ENCODE results near the gene KCNT1. TPM values are rescaled to one million over a fixed set of nuclear protein-coding genes. Genes with fewer than 3 reads are reported as not detected.

The KCNT1 gene
- total RNA-seq, 1 donor from 2014 or later: 0.14 TPM

DNA sequence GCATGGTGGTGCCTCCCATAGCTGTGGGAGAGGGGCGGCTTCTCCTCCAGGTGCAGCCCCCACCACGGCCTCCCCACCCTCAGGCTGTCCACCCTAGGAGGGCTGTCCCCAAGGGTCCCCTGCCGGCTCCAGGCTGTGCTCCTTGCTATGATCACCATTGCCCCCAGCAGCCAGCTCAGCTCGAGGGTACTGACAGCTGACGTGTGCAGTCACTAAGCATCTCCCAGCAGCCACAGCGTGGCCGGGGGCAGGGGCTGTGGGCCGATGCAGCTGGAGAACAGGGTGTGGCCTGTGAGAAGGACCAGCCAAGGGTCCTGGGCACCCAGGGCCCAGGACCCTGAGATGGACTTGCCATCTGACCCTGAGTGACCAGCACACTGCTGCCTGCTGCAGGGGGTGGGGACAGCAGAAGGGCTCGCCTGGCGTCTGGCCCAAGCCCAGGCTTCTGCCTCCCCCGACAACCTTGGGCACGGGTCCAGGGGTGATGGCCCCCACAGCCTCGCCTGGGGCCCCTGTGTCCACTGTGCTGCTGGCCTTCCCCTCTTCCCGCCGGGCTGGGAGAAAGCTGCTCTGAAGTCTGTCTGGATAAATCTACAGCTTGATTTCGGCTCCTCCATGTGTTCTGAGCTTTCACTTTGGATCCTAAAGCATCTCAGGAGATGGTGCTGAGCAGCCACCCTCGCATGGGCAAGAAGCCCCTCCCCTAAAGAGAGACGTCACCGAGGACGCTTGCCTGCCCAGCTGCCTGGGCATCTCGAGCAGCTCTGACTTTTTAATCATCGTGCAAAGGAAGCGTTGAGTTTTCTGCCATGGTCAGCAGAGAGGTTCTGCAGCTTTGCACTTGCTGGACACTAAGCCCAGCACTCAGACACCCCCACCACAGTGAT lies 5.5 kb downstream of the KCNT1 start:
- Mint-ChIP-seq H3K27me3 (ENCODE audit: low read depth) (peaks cover 57% of the 10 kb centered on the region), H3K4me1 (no peaks in the 10 kb centered on the region), H3K27ac (ENCODE audit: unreplicated experiment) (peak overlapping the region; percentile 68), H3K9me3 (no peaks in the 10 kb centered on the region), H3K36me3 (ENCODE audit: low read depth) (no peaks in the 10 kb centered on the region), H3K4me3 (no peak overlapping the region)
- TF ChIP-seq, protein P1, sequence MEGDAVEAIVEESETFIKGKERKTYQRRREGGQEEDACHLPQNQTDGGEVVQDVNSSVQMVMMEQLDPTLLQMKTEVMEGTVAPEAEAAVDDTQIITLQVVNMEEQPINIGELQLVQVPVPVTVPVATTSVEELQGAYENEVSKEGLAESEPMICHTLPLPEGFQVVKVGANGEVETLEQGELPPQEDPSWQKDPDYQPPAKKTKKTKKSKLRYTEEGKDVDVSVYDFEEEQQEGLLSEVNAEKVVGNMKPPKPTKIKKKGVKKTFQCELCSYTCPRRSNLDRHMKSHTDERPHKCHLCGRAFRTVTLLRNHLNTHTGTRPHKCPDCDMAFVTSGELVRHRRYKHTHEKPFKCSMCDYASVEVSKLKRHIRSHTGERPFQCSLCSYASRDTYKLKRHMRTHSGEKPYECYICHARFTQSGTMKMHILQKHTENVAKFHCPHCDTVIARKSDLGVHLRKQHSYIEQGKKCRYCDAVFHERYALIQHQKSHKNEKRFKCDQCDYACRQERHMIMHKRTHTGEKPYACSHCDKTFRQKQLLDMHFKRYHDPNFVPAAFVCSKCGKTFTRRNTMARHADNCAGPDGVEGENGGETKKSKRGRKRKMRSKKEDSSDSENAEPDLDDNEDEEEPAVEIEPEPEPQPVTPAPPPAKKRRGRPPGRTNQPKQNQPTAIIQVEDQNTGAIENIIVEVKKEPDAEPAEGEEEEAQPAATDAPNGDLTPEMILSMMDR (conservative IDR thresholded peaks at IDR 0.05): no peak
- no peak for DNase-seq (ENCODE audit: low read depth, low spot score)

- Mint-ChIP-seq H3K27me3 (ENCODE audit: low read depth) (peaks cover 57% of the 10 kb centered on the region), H3K9me3 (no peaks in the 10 kb centered on the region), H3K4me3 (no peak overlapping the region), H3K4me1 (no peaks in the 10 kb centered on the region), H3K27ac (ENCODE audit: unreplicated experiment) (no peak overlapping the region), H3K36me3 (ENCODE audit: low read depth) (no peaks in the 10 kb centered on the region)
- TF ChIP-seq, protein P1 (conservative IDR thresholded peaks at IDR 0.05): no peak
- DNase-seq (ENCODE audit: low read depth, low spot score): no peak
These were observed 6.2 kb downstream of the KCNT1 start for GRCh38 chr9:135708164-135708563.

DNA sequence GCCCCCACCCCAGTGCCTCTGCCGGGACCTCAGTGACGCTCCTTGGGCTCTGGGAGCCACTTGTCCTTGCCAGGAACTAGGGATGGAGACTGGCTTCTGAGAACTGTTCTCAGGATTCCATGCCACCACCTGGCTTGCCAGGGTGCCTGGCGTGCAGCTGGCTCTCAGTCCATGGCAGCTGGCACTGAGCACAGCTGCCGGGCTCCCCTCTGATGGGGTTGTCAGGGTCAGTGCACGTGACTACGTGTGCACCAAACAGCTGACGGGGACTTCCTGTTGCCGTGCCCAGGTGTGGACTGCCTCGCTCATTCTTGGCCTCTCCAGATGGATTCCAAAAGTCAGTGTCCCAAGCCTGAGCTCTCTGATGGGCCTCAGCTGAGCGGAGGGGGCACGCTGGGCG lies 9.4 kb downstream of the KCNT1 start:
- peaks cover 77% of the 10 kb centered on the region for H3K27me3 Mint-ChIP-seq (ENCODE audit: low read depth)
- H3K9me3 Mint-ChIP-seq: no peaks in the 10 kb centered on the region
- DNase-seq (ENCODE audit: low read depth, low spot score): no peak
- no peak overlapping the region for H3K4me3 Mint-ChIP-seq
- H3K27ac Mint-ChIP-seq (ENCODE audit: unreplicated experiment): no peak overlapping the region
- TF ChIP-seq, protein P1 (conservative IDR thresholded peaks at IDR 0.05): no peak
- no peaks in the 10 kb centered on the region for H3K36me3 Mint-ChIP-seq (ENCODE audit: low read depth)
- no peaks in the 10 kb centered on the region for H3K4me1 Mint-ChIP-seq

- H3K4me1 Mint-ChIP-seq: no peaks in the 10 kb centered on the region
- H3K27ac Mint-ChIP-seq (ENCODE audit: unreplicated experiment): no peak overlapping the region
- no peak for DNase-seq (ENCODE audit: low read depth, low spot score)
- H3K27me3 Mint-ChIP-seq (ENCODE audit: low read depth): peaks cover 82% of the 10 kb centered on the region
- TF ChIP-seq, protein P1 (conservative IDR thresholded peaks at IDR 0.05): no peak
- no peaks in the 10 kb centered on the region for H3K9me3 Mint-ChIP-seq
- H3K4me3 Mint-ChIP-seq: no peak overlapping the region
- no peaks in the 10 kb centered on the region for H3K36me3 Mint-ChIP-seq (ENCODE audit: low read depth)
These were observed 9.9 kb downstream of the KCNT1 start for GRCh38 chr9:135711881-135712280.

- Mint-ChIP-seq H3K9me3 (no peaks in the 10 kb centered on the region), H3K36me3 (ENCODE audit: low read depth) (no peaks in the 10 kb centered on the region), H3K27me3 (ENCODE audit: low read depth) (peaks cover 84% of the 10 kb centered on the region), H3K27ac (ENCODE audit: unreplicated experiment) (no peak overlapping the region), H3K4me1 (no peaks in the 10 kb centered on the region), H3K4me3 (no peak overlapping the region)
- TF ChIP-seq, protein P1 (conservative IDR thresholded peaks at IDR 0.05): no peak
- no peak for DNase-seq (ENCODE audit: low read depth, low spot score)
These were observed 10.8 kb downstream of the KCNT1 start for GRCh38 chr9:135712613-135713295.
